HEK293 (cell line): ENCODE results near the gene GABRA5.

Experiments used
- CTCF ChIA-PET: fragments of 350-600 bp; formaldehyde crosslinking; extraction: SDS; loops from one replicate; lab custom pipeline; 2021; ENCODE audit warnings: antibody characterized with exemption; lab: Yijun Ruan, JAX
- POLR2A ChIA-PET: fragments of 300-600 bp; formaldehyde crosslinking; extraction: SDS; loops from one replicate; lab custom pipeline; 2020; ENCODE audit warnings: antibody characterized with exemption, inconsistent platforms; lab: Yijun Ruan, JAX
- H3K27ac ChIP-seq: fragments of 200-500 bp; sonication (Bioruptor generic); 2 replicates; pipeline ENCODE4 v1.5.1; 2014; ENCODE audit warnings: low read depth, low read length, control low read depth, inconsistent platforms; ENCODE audit errors: extremely low read depth
- H3K36me3 ChIP-seq, 2 experiments: fragments of 200-500 bp in 1 of 2; sonication (Bioruptor generic) in 1 of 2; 1 replicate in 1 of 2; 2 replicates in 1 of 2; pipeline ENCODE4 v1.5.1; 2014 to 2017; ENCODE audit warnings: inconsistent platforms in 2 of 2, low read length in 2 of 2; ENCODE audit not compliant: control insufficient read depth in 2 of 2, insufficient read depth in 1 of 2
- H3K4me1 ChIP-seq: fragments of 200-500 bp; sonication (Bioruptor generic); 2 replicates; pipeline ENCODE4 v1.5.1; 2014; ENCODE audit warnings: mild to moderate bottlenecking, low read length, inconsistent platforms; ENCODE audit not compliant: control insufficient read depth, insufficient read depth
- H3K4me3 ChIP-seq: 2 replicates; pipeline ENCODE4 v1.5.1; 2011; ENCODE audit warnings: low read depth, mild to moderate bottlenecking, control low read depth, low read length, moderate library complexity
- H3K9me3 ChIP-seq: fragments of 200-500 bp; sonication (Bioruptor generic); 2 replicates; pipeline ENCODE4 v1.5.1; 2014; ENCODE audit warnings: low read depth, low read length, inconsistent platforms; ENCODE audit not compliant: control insufficient read depth, insufficient read depth
- GLI4 ChIP-seq: fragments of 450-650 bp; formaldehyde crosslinking; IDR thresholded peaks from 2 replicates; pipeline ENCODE4 v1.5.1; 2016; ENCODE audit warnings: missing biosample characterization, missing genetic modification characterization
- KLF10 ChIP-seq: fragments of 450-650 bp; IDR thresholded peaks from 2 replicates; pipeline ENCODE4 v1.5.1; 2018; ENCODE audit warnings: missing biosample characterization, mild to moderate bottlenecking, missing genetic modification characterization
- KLF7 ChIP-seq: fragments of 450-650 bp; formaldehyde crosslinking; IDR thresholded peaks from 2 replicates; pipeline ENCODE4 v1.5.1; 2016; ENCODE audit warnings: missing biosample characterization, missing genetic modification characterization, borderline replicate concordance
- MEIS1 ChIP-seq: sonication (generic); formaldehyde crosslinking; IDR thresholded peaks from 2 replicates; pipeline ENCODE4 v1.8.1; 2022; ENCODE audit warnings: missing genetic modification reagents, mild to moderate bottlenecking, borderline replicate concordance
- SALL2 ChIP-seq: fragments of 450-650 bp; formaldehyde crosslinking; IDR thresholded peaks from 2 replicates; pipeline ENCODE4 v1.5.0; 2017; ENCODE audit warnings: missing biosample characterization, mild to moderate bottlenecking, missing genetic modification characterization, borderline replicate concordance
- SCRT2 ChIP-seq: fragments of 450-650 bp; formaldehyde crosslinking; IDR thresholded peaks from 2 replicates; pipeline ENCODE4 v1.5.1; 2016; ENCODE audit warnings: missing biosample characterization, missing genetic modification characterization
- SP7 ChIP-seq: fragments of 450-650 bp; formaldehyde crosslinking; IDR thresholded peaks from 2 replicates; pipeline ENCODE4 v1.5.1; 2016; ENCODE audit warnings: missing biosample characterization, missing genetic modification characterization
- ZFP41 ChIP-seq: fragments of 450-650 bp; formaldehyde crosslinking; IDR thresholded peaks from 2 replicates; pipeline ENCODE4 v1.5.1; 2016; ENCODE audit warnings: missing biosample characterization, missing genetic modification characterization, borderline replicate concordance
- ZNF112 ChIP-seq: fragments of 450-650 bp; formaldehyde crosslinking; IDR thresholded peaks from 2 replicates; pipeline ENCODE4 v1.5.0; 2017; ENCODE audit warnings: missing biosample characterization, missing genetic modification characterization
- ZNF155 ChIP-seq: fragments of 450-650 bp; formaldehyde crosslinking; IDR thresholded peaks from 2 replicates; pipeline ENCODE4 v1.5.1; 2016; ENCODE audit warnings: missing biosample characterization, missing genetic modification characterization
- ZNF175 ChIP-seq: fragments of 450-650 bp; formaldehyde crosslinking; IDR thresholded peaks from 2 replicates; pipeline ENCODE4 v1.5.1; 2016; ENCODE audit warnings: missing biosample characterization, missing genetic modification characterization
- ZNF184 ChIP-seq: fragments of 450-650 bp; IDR thresholded peaks from 2 replicates; pipeline ENCODE4 v1.5.1; 2018; ENCODE audit warnings: missing biosample characterization, mild to moderate bottlenecking, missing genetic modification characterization
- ZNF214 ChIP-seq: fragments of 450-650 bp; formaldehyde crosslinking; IDR thresholded peaks from 2 replicates; pipeline ENCODE4 v1.5.1; 2017; ENCODE audit warnings: missing biosample characterization, mild to moderate bottlenecking, missing genetic modification characterization, borderline replicate concordance
- ZNF280D ChIP-seq: fragments of 450-650 bp; formaldehyde crosslinking; IDR thresholded peaks from 2 replicates; pipeline ENCODE4 v1.5.1; 2016; ENCODE audit warnings: missing biosample characterization, missing genetic modification characterization
- ZNF548 ChIP-seq: fragments of 450-650 bp; formaldehyde crosslinking; IDR thresholded peaks from 2 replicates; pipeline ENCODE4 v1.5.1; 2016; ENCODE audit warnings: missing biosample characterization, missing genetic modification characterization
- ZNF639 ChIP-seq: fragments of 450-650 bp; formaldehyde crosslinking; IDR thresholded peaks from 2 replicates; pipeline ENCODE4 v1.5.1; 2016; ENCODE audit warnings: missing biosample characterization, missing genetic modification characterization
- ZNF654 ChIP-seq: fragments of 450-650 bp; formaldehyde crosslinking; IDR thresholded peaks from 2 replicates; pipeline ENCODE4 v1.5.1; 2016; ENCODE audit warnings: low read depth, missing biosample characterization, missing genetic modification characterization
- ZNF692 ChIP-seq: fragments of 450-650 bp; formaldehyde crosslinking; IDR thresholded peaks from 2 replicates; pipeline ENCODE4 v1.5.1; 2016; ENCODE audit warnings: missing biosample characterization, missing genetic modification characterization
- ZNF701 ChIP-seq: fragments of 450-650 bp; formaldehyde crosslinking; IDR thresholded peaks from 2 replicates; pipeline ENCODE4 v1.5.1; 2016; ENCODE audit warnings: missing biosample characterization, missing genetic modification characterization
- ZSCAN16 ChIP-seq: fragments of 450-650 bp; formaldehyde crosslinking; IDR thresholded peaks from 2 replicates; pipeline ENCODE4 v1.5.1; 2016; ENCODE audit warnings: missing biosample characterization, missing genetic modification characterization
- ZSCAN23 ChIP-seq: fragments of 450-650 bp; formaldehyde crosslinking; IDR thresholded peaks from 2 replicates; pipeline ENCODE4 v1.5.1; 2016; ENCODE audit warnings: missing biosample characterization, missing genetic modification characterization
- TF ChIP-seq, protein P1 (sequence below): fragments of 450-650 bp; formaldehyde crosslinking; IDR thresholded peaks from 2 replicates; pipeline ENCODE4 v1.5.1; 2016; ENCODE audit warnings: missing biosample characterization, missing genetic modification characterization
- TF ChIP-seq, protein P2 (sequence below): fragments of 450-650 bp; formaldehyde crosslinking; IDR thresholded peaks from 2 replicates; pipeline ENCODE4 v1.5.1; 2016; ENCODE audit warnings: missing biosample characterization, missing genetic modification characterization

The GABRA5 gene

DNA sequence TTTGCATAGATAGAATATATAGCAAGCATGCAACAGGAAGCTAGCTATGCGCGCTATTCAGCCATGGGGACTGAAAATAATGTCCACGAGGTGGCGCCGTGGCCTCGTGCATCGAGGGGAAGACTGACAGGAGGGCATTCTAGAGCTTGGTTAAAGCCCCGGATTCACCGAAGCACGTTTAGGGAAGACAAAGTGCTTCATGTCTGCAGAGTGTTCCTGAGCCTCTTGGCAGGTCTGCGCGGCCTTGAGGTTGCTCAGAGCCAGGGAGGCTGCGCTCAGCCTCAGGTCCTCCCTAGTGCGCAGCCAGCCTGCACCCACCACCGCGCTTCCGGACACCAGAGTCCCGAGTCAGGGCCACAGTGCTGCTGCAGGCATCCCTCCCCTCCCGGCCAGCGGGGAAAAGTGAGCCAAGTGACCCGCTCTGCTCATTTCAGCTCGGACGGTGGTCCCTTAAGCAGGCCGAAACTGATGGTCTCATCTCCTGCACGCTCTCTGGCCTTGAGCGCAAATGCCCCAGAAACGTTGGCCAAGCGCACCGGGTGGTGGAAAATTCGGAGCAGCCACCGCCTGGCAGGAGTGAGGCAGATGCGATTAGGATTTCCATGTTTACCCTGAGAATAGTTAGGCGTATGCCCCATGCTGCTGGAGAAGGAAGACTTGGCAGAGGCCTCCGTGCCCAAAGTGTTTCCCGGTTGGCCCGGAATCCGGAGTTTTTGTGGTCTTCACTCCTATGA lies 24.8 kb downstream of the GABRA5 start:
- CTCF ChIA-PET = interaction anchor here (0.5 to 2.9 kb wide), 25 partner anchors 11 to 1445 kb away, joined by 3 to 19 read pairs (median 3); no protein-coding TSS in a partner anchor
- POLR2A ChIA-PET = no interaction called here
- no peaks in the 10 kb centered on the region for H3K9me3 ChIP-seq
- H3K4me1 ChIP-seq = no peaks in the 10 kb centered on the region
- TF ChIP-seq ZNF112 (tag by site-specific recombination) = no peak
- TF ChIP-seq ZNF280D = no peak
- TF ChIP-seq ZNF639 (tag by site-specific recombination) = no peak
- no peak for TF ChIP-seq SP7 (tag by site-specific recombination)
- TF ChIP-seq GLI4 (tag by site-specific recombination) = no peak
- TF ChIP-seq ZNF654 = peak; percentile 76
- TF ChIP-seq ZNF184 (tag by site-specific recombination) = no peak
- TF ChIP-seq SALL2 (tag by site-specific recombination) = no peak
- TF ChIP-seq, protein P1, sequence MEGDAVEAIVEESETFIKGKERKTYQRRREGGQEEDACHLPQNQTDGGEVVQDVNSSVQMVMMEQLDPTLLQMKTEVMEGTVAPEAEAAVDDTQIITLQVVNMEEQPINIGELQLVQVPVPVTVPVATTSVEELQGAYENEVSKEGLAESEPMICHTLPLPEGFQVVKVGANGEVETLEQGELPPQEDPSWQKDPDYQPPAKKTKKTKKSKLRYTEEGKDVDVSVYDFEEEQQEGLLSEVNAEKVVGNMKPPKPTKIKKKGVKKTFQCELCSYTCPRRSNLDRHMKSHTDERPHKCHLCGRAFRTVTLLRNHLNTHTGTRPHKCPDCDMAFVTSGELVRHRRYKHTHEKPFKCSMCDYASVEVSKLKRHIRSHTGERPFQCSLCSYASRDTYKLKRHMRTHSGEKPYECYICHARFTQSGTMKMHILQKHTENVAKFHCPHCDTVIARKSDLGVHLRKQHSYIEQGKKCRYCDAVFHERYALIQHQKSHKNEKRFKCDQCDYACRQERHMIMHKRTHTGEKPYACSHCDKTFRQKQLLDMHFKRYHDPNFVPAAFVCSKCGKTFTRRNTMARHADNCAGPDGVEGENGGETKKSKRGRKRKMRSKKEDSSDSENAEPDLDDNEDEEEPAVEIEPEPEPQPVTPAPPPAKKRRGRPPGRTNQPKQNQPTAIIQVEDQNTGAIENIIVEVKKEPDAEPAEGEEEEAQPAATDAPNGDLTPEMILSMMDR (tag by site-specific recombination) = 0 out of 2 replicates have a peak, but pooled peaks have one; percentile 23
- TF ChIP-seq ZNF692 (tag by site-specific recombination) = no peak
- TF ChIP-seq ZNF548 = no peak
- no peak for TF ChIP-seq ZFP41 (tag by site-specific recombination)
- no peak for TF ChIP-seq ZSCAN16 (tag by site-specific recombination)
- no peak for TF ChIP-seq MEIS1 (CRISPR knock-in tag)
- peak; percentile 80 for TF ChIP-seq SCRT2 (tag by site-specific recombination)
- no peak for TF ChIP-seq KLF7 (tag by site-specific recombination)
- no peak for TF ChIP-seq ZSCAN23 (tag by site-specific recombination)
- no peak for TF ChIP-seq ZNF155
- TF ChIP-seq, all 188 proteins: peak for 3
- Histone ChIP-seq H3K4me3 (no peak overlapping the region), H3K27ac (no peak overlapping the region), H3K36me3 (no peaks in the 10 kb centered on the region)

GRCh38 chr15:26892182-26892518 lies 25.3 kb downstream of the GABRA5 start:
- no peak overlapping the region for H3K4me3 ChIP-seq
- POLR2A ChIA-PET = no interaction called here

More at GRCh38 chr15:26892182-26892518, 25.3 kb downstream of the GABRA5 start:
- no peaks in the 10 kb centered on the region for H3K4me1 ChIP-seq
- no peaks in the 10 kb centered on the region for H3K9me3 ChIP-seq
- no peaks in the 10 kb centered on the region for H3K36me3 ChIP-seq
- no peak for TF ChIP-seq ZNF701 (tag by site-specific recombination)
- no peak for TF ChIP-seq KLF10 (tag by site-specific recombination)
- no peak for TF ChIP-seq ZNF214 (tag by site-specific recombination)
- TF ChIP-seq, protein P2, sequence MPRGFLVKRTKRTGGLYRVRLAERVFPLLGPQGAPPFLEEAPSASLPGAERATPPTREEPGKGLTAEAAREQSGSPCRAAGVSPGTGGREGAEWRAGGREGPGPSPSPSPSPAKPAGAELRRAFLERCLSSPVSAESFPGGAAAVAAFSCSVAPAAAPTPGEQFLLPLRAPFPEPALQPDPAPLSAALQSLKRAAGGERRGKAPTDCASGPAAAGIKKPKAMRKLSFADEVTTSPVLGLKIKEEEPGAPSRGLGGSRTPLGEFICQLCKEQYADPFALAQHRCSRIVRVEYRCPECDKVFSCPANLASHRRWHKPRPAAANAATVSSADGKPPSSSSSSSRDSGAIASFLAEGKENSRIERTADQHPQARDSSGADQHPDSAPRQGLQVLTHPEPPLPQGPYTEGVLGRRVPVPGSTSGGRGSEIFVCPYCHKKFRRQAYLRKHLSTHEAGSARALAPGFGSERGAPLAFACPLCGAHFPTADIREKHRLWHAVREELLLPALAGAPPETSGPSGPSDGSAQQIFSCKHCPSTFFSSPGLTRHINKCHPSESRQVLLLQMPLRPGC (tag by site-specific recombination) = no peak
- no peak for TF ChIP-seq SALL2 (tag by site-specific recombination)
- no peak for TF ChIP-seq ZNF175 (tag by site-specific recombination)
- CTCF ChIA-PET = interaction anchor here (1.0 to 1.6 kb wide), 4 partner anchors 13 to 466 kb away, joined by 3 to 6 read pairs (median 4); no protein-coding TSS in a partner anchor
- H3K27ac ChIP-seq = no peak overlapping the region
